SK-N-MC (cell line): ENCODE measurements around the gene GRIP1.

Source experiments
- EZH2 ChIP-seq: fragments of 200-600 bp; sonication (generic); IDR thresholded peaks from one replicate; pipeline ENCODE4 v1.6.1; 2017; ENCODE audit warnings: antibody characterized with exemption
- FOXP2 ChIP-seq: optimal IDR thresholded peaks from 2 replicates; pipeline ENCODE3; 2011; ENCODE audit warnings: mild to moderate bottlenecking, moderate library complexity; ENCODE audit not compliant: insufficient read depth; ENCODE audit errors: extremely low read length, control extremely low read depth
- POLR2AphosphoS5 ChIP-seq: IDR thresholded peaks from 2 replicates; pipeline ENCODE4 v1.6.1; 2012; ENCODE audit warnings: mild to moderate bottlenecking, low read depth, low read length, borderline replicate concordance

GRCh38 chr12:66329941-66330340, 348.9 kb downstream of the GRIP1 start:
- no peak for TF ChIP-seq POLR2AphosphoS5
- TF ChIP-seq EZH2, result no peak
- no peak for TF ChIP-seq FOXP2
